Daoy (cell line): ENCODE results near the gene RDH12. TPM values are rescaled to one million over a fixed set of nuclear protein-coding genes. Genes with fewer than 3 reads are reported as not detected.

ENCODE experiments used
- DNase-seq: peaks from one replicate; pipeline ENCODE4 v3.0.0-alpha.2; 2015; ENCODE audit warnings: low read depth
- total RNA-seq: library from RNA; depleted of rRNA; stranded (reverse); fragments of >200 nt; shearing (Covaris generic); gene quantifications from 2 replicates; pipeline ENCODE4 v1.2.3, GENCODE V29; 2014; rRNA removed

RDH12 gene
- 0.06 TPM in 1 of 2 replicates, not detected in the other for total RNA-seq

DNA sequence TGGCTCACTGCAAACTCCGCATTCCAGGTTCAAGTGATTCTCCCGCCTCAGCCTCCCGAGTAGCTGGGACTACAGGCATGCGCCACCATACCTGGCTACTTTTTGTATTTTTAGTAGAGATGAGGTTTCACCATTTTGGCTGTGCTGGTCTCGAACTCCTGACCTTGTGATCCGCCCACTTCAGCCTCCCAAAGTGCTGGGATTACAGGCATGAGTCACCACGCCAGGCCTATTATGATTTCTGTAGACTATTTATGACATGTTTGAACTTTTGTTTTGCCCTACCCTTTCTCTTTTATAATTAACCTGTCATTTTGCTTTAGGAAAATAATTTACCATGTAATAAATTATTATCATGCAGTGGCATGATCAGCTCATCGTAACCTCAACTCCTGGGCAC lies at the start of gene RDH12:
Gene RDH12 (plus strand): TSS at position 395 of the 400 bp plus-strand sequence. CDS start 20,757 bp downstream, outside the sequence.
- DNase-seq, result peak; percentile 14

- no peak for DNase-seq
These were observed 49.5 kb upstream of the RDH12 start for GRCh38 chr14:67652189-67652588.

- DNase-seq, result no peak
These were observed 47.9 kb upstream of the RDH12 start for GRCh38 chr14:67653651-67654280.

GRCh38 chr14:67663633-67664032 lies 38.1 kb upstream of the RDH12 start:
- DNase-seq, result no peak

GRCh38 chr14:67665868-67666267 lies 35.8 kb upstream of the RDH12 start:
- no peak for DNase-seq

DNA sequence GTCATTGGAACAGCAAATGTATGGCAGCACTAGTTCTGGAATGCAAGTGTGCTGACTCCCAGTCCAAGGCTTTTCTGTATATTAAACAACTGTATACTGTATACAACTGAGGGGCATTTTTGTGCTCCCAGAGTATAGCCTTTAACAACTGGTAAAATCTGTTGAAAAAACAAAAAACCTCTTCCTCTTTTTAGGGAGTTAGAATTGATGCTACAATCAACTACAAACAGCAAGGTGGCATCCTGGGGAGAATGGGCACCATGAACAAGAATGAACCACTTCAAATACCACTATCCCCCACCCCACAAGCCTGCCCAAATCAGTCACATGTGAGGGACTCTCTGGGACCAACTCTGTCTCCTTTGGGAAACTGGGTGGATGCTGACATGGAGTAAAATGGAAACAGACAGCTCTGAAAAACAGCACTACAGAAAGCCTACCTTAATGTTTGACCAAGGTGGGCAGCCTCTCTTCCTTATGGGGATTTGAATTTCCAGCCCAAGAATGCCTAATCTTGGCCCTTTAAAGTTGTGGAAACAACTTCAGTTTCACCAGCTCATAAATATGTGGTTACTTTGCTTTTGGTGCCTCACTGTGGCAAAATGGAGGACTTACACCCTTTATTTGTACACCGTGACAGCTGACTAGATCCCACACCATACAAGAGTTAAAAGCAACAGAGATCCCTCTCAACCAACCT lies 34.8 kb upstream of the RDH12 start:
- peak; percentile 46 for DNase-seq

- no peak for DNase-seq
These were observed 33.1 kb upstream of the RDH12 start for GRCh38 chr14:67668559-67668958.

- no peak for DNase-seq
These were observed 28.2 kb upstream of the RDH12 start for GRCh38 chr14:67673451-67673850.

GRCh38 chr14:67674139-67674479 lies 27.6 kb upstream of the RDH12 start:
- DNase-seq, result peak; percentile 83

- DNase-seq, result peak; percentile 88
These were observed 27.0 kb upstream of the RDH12 start, which contains the start of gene VTI1B for GRCh38 chr14:67674480-67675218. TSS of gene VTI1B (minus strand) at chr14:67674632. CDS start at chr14:67674489, 143 bp downstream.

DNA sequence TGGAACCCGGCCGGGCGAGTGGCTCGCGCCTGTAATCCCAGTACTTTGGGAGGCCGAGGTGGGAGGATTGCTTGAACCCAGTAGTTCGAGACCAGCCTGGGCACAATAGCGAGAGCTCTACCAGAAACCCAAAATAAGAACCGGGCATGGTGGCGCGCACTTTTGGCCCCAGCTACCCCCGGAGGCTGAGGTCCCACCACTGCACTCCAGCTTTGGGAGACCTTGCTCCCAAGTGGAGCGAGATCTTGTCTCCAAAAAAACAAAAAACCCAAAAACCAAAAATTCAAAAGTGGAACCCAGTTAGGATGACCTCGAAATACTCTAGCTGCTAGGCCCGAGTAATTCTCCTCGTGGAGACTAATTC lies 26.5 kb upstream of the RDH12 start:
- no peak for DNase-seq

- DNase-seq, result no peak
These were observed 22.7 kb upstream of the RDH12 start for GRCh38 chr14:67679006-67679405.

DNA sequence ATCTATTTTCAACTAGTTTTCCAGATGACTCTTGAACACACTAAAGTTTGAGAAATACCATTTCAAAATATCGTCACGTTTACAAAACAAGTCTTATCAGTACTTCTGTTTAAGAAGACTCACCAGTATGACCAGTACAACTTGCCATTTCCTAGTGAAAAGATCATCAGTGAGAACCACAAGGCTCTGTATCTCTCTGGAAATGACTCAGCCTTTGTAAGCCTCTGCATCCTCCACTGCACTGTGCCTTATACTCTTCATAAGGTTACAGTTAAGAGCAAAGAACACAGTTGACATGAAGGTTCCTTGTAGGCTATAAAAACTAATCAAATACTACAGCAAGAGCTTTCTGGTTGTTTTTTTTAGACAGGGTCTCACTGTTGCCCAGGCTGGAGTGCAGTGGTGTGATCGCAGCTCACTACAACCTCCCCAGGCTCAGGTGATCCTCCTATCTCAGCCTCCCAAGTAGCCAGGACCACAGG lies 21.5 kb upstream of the RDH12 start:
- peak; percentile 63 for DNase-seq

DNA sequence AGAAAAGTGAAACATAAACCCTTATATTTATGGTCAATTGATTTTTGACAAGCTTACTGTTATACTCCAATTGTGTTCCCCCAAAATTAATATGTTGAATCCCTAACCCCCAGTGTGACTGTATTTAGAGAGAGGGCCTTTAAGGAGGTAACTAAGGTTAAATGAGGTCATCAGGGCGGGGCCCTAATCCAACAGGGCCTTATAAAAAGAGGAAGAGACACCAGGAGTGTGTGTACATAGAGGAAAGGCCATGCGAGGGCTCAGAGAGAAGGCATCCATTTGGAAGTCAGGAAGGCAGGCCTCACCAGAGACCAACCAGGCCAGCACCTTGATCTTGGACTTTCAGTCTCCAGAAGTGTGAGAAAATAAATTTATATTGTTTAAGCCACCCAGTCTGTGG lies 20.7 kb upstream of the RDH12 start:
- no peak for DNase-seq

DNA sequence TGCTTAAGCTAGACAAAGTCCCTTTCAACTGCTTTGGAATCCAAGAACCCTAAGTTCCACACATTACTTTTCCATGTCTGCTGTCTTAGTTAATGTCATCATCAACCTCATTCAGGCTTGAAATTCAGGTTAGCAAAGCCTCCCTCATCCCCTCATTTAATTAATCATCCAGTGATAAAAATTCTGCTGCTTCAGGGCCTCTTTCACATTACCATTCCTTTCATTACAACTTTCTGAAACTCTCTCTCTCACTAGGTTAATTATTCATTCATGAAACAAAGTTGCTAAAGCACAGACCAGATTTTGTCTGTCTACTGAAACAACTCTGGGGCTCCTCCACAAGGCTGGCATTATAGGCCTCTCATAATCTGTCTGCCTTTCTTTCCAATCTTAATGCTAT lies 17.8 kb upstream of the RDH12 start:
- no peak for DNase-seq

DNA sequence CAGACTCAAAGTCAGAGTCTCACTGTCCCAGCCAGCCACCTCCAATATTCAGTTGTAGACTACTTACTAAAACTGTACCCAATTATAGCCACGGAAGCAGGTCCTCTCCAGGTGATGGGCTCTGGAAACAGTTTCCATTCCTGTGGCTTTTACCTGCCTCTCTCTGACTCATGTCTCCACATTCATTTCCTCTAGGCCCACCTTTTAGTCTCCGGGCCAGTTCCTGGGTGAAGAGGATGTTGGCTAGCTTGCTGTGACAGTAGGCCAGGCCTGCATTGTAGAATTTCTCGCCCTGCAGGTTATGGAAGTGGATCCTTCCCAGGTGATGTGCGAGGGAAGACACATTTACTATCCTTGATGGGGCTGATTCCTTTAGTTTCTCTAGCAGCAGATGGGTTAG lies 11.7 kb upstream of the RDH12 start:
- DNase-seq, result no peak

- peak; percentile 93 for DNase-seq
These were observed 6.8 kb upstream of the RDH12 start for GRCh38 chr14:67694791-67695393.

DNA sequence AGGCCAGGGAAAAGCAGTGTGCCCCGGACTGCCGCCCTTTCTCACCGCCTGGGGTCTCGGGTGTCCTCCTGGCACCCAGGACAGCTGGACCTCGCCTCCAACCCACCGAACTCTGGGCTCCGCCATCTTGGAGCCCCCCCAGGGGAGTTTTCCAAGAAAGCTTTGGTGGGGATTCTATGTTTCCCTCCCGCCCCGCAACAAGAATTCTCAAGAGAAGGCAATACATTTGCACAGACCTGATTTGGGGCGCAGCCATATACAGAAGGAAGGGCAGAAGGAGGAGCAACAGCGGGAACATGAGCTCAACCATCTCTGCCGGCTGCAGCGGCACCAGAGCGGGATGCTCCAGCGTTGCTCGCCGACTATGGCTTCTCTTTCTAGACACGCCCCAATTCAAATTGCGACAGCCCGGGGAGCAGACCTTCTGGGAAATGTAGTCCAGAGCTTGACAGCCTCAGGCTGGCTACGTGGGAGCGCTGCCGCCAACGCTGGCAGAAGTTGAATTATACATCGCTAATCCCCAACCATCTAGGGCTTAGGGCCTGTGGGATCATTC lies 6.2 kb upstream of the RDH12 start, which contains the start of gene RDH11:
Gene RDH11 (minus strand): TSS at position 371 of the 556 bp plus-strand sequence. CDS start 61 bp downstream, at position 310.
- peak; percentile 93 for DNase-seq

DNA sequence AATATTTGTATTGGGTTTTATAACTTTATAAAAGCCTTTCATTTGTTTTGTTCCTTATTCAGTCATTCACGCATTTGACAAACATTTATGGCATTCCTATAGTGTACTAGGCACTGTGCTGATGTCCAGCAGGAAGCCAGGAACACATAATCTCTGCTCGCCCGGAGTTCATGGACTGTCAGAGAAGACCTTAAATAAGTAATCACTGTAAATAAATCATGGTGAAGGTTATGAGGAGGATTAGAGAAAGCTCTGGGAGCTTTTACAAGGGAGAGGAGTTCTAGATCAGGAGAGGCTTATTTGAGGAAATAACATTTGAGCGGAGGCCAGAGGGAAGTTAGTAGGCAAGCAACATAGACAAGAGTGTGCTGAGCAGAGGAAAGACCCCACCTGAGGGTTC lies 4.7 kb upstream of the RDH12 start:
- no peak for DNase-seq

DNA sequence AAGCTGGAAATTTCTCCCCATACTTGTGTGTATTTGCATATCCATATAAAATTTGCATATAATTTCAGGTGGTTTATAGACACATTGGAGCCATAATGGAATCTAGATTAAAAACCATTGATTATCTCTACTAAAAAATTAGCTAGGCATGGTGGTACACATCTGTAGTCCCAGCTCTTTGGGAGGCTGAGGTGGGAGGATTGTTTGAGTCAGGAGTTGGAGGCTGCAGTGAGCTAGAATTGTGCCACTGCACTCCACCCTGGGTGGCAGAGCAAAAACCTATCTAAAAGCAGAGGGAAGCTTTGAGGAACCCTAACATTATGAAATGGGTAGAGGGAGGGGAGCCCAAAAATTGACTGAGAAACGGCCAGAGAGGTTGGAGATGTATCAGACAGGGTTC lies 3.5 kb upstream of the RDH12 start:
- DNase-seq, result no peak

GRCh38 chr14:67703997-67704396 lies 2.3 kb downstream of the RDH12 start:
- no peak for DNase-seq
